D721Med (cell line): Measurements from ENCODE around the gene HYOU1.
"Not testable (repeated sequence)": the region's sequence is repeated elsewhere in the genome, so short reads cannot be mapped to it uniquely, and the experiment has no call there.

Source experiments
- DNase-seq: peaks from one replicate; pipeline ENCODE4 v3.0.0; 2011; ENCODE audit warnings: low spot score; ENCODE audit not compliant: insufficient read length
- FAIRE-seq: peaks from 2 replicates; lab custom pipeline; 2011; peaks lifted over from hg19 to GRCh38; lab: Jason Lieb, UNC
- CTCF ChIP-seq: IDR thresholded peaks from 2 replicates; pipeline ENCODE4 v1.5.1; 2012; ENCODE audit warnings: mild to moderate bottlenecking, control low read depth; ENCODE audit not compliant: insufficient read depth; ENCODE audit errors: missing control alignments

The HYOU1 gene

GRCh38 chr11:119057000-119057769, at the start of gene HYOU1:
HYOU1 (minus strand) TSS chr11:119057205; CDS start chr11:119056160, 1,045 bp downstream.
- TF ChIP-seq CTCF = peak; percentile 17
- FAIRE-seq = no peak
- peak; percentile 95 for DNase-seq

- TF ChIP-seq CTCF = peak; percentile 42
- no peak for FAIRE-seq
- DNase-seq = no peak
These were observed 46.8 kb upstream of the HYOU1 start for GRCh38 chr11:119103793-119104192.

- FAIRE-seq = not testable (repeated sequence)
These were observed 46.2 kb upstream of the HYOU1 start for GRCh38 chr11:119103161-119103664.

GRCh38 chr11:119101759-119102423, 44.9 kb upstream of the HYOU1 start, which contains the start of gene DPAGT1:
DPAGT1 (minus strand) TSS chr11:119101853; CDS start chr11:119101655, 198 bp downstream.
- DNase-seq = no peak
- no peak for TF ChIP-seq CTCF
- FAIRE-seq = peak; percentile 51

More at GRCh38 chr11:119103161-119103664, 46.2 kb upstream of the HYOU1 start:
- DNase-seq = not testable (repeated sequence)

GRCh38 chr11:119100994-119101758, 44.2 kb upstream of the HYOU1 start:
- TF ChIP-seq CTCF = no peak
- DNase-seq = no peak
- no peak for FAIRE-seq

GRCh38 chr11:119100246-119100970, 43.4 kb upstream of the HYOU1 start:
- no peak for FAIRE-seq

More at GRCh38 chr11:119100246-119100970, 43.4 kb upstream of the HYOU1 start:
- peak; percentile 55 for TF ChIP-seq CTCF
- DNase-seq = no peak
